ENCODE data around the gene C3orf22.
A peak's percentile ranks its signal among the peaks of the same experiment; 100 is the strongest.
"Not testable (repeated sequence)": the region's sequence is repeated elsewhere in the genome, so short reads cannot be mapped to it uniquely, and the experiment has no call there.

C3orf22 gene, protein sequence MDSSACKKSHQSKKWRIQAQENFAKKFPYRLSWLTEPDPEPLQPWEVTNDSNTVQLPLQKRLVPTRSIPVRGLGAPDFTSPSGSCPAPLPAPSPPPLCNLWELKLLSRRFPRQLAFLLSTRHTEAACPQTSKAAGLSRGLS

GRCh38 chr3:126558336-126559071 is at the start of gene C3orf22:
C3orf22 (minus strand) TSS chr3:126558932; CDS start chr3:126553390, 5,542 bp downstream.
- no peak for DNase-seq

GRCh38 chr3:126607214-126607908 is 48.6 kb upstream of the C3orf22 start:
- DNase-seq: peak; percentile 26

DNA sequence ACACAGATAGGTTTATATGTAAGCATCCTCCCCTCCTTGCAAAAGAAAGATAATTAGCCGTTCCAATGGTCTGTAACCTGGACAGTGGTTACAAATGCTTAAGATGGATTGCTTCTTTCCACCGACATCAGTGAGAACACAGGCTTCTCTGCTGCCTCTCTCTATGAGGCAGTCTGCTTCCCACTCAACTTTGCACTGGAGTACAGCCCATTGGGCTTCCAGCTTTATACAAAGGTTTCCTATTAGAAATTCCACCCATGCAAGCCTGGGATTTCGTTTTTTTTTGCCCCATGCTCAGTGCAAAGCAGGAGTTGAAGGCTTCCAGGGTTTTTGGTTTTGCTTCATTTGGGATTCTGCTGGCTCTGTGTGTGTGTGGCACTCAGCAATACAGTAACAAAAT is 47.3 kb upstream of the C3orf22 start:
- no peak for DNase-seq

- no peak for DNase-seq
Measured at GRCh38 chr3:126604691-126605090, 46.0 kb upstream of the C3orf22 start.

- no peak for DNase-seq
Measured at GRCh38 chr3:126599101-126599500, 40.4 kb upstream of the C3orf22 start.

GRCh38 chr3:126595479-126595878 is 36.7 kb upstream of the C3orf22 start:
- not testable (repeated sequence) for DNase-seq

DNA sequence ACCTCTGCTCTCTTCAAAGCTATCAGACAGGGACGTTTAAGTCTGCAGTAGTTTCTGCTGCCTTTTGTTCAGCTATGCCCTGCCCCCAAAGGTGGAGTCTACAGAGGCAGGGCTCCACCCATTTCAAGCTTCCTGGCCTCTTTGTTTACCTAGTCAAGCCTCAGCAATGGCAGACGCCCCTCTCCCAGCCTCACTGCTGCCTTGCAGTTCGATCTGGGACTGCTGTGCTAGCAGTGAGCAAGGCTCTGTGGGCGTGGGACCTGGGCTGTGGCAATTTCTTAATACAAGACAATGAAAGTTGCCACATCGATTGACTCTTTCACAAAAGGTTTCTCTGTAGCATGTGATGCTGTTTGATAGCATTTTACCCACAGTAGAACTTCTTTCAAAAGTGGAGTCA is 32.8 kb upstream of the C3orf22 start:
- not testable (repeated sequence) for DNase-seq

- DNase-seq: no peak
Measured at GRCh38 chr3:126582311-126582710, 23.6 kb upstream of the C3orf22 start.

- DNase-seq: no peak
Measured at GRCh38 chr3:126581569-126581968, 22.8 kb upstream of the C3orf22 start.

GRCh38 chr3:126580746-126581145 is 22.0 kb upstream of the C3orf22 start:
- no peak for DNase-seq

DNA sequence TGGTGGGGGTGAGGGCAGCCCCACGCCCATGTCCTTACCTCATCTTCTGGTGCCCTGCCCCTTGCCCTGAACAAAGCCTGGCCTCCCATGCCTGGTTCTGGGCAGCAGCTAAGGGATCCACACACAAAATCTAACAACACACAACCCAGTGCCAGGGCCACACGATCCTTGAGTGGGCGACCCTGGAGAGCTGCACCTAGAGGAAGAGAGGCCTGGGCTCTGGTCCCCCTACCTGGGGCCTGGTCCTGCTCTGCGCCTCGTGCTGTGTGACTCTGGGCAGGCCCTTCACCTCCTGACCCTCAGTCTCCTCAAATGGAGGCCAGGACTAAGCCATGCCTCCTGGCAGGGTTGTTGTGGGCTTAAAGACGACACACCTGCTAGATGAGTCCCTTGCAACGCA is 20.0 kb upstream of the C3orf22 start:
- no peak for DNase-seq

- DNase-seq: no peak
Measured at GRCh38 chr3:126577261-126577660, 18.5 kb upstream of the C3orf22 start.

GRCh38 chr3:126573492-126574117 is 14.9 kb upstream of the C3orf22 start:
- no peak for DNase-seq

- DNase-seq: no peak
Measured at GRCh38 chr3:126571078-126571477, 12.3 kb upstream of the C3orf22 start.

DNA sequence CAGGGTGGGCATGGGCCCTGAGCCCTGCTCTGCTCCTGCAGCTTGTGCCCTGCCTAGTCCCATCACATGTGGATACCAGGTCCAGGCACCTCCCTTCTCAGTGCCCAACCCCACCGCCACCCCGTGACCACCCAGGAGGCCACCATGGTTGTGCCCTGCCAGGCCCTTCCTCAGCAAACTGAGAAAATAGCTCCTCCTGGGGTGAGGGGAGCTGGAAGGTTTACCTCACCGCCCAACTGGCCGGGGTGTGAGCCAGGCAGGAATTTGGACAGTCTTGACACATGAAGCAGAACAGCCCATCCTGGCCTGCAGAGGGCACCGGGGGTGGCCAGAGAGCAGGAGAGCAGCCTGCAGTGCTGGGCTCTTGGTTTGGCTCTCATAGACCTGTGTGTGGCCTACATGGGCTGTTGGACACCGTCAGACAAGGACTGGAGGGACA is 11.4 kb upstream of the C3orf22 start:
- DNase-seq: no peak

DNA sequence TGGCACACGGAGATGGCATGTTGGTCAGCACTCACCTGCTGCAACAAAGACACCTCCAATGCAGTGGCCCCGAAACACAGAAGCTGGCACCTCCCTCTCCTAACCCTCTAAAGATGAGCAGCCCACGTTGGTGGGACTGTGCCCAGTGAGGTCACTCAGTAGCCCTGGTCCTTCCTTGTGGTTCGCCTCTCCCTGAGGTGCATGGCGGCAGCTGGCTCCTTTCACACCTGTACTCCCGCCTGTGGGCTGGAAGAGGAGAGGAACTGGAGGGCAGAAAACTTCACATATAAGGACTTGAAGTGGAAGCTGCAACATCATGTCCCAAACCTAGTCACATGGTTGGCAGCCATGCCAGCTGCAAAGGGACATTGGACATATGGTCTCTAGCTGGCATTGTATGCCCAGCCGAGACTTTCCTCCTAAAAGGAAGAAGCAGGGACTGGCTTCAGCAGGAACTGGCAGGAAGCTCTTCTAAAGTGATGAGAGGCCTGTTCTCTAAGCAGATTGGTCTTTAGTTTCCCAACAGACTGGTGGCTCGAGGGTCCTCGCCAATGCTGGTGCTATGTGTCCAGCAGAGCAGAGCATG is 10.8 kb upstream of the C3orf22 start:
- no peak for DNase-seq

DNA sequence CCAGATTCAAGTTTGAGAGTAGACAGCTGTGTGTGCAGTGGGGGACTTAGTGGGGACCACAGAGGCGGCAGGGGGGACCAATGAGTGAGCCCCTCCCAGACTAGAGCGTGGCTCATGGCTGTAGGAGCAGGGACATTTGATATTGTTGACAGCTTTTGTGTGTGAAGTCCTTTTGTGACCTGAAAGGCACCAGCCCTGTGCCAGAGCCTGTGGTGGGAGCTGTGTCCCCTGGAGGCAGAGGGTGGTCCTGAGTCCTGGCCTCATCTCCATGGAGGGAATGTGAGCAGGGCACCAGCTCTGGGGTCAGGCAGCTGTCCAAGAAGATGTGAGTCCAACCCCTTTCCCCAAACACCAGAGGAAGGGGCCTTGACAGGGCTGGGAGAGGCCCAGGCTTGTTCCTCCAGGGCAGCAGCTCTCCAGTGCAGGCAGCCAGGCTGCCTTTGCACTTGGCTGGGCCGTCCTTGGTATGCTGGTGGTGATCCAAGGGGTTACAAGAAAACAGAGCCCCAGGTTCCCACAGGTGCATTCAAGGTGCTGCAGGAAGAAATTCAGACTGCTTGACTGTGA is 10.1 kb upstream of the C3orf22 start:
- no peak for DNase-seq

GRCh38 chr3:126567696-126568438 is 9.1 kb upstream of the C3orf22 start:
- DNase-seq: no peak

- no peak for DNase-seq
Measured at GRCh38 chr3:126562737-126563276, 4.1 kb upstream of the C3orf22 start.

GRCh38 chr3:126557761-126558160 is 971 bp downstream of the C3orf22 start:
- no peak for DNase-seq

DNA sequence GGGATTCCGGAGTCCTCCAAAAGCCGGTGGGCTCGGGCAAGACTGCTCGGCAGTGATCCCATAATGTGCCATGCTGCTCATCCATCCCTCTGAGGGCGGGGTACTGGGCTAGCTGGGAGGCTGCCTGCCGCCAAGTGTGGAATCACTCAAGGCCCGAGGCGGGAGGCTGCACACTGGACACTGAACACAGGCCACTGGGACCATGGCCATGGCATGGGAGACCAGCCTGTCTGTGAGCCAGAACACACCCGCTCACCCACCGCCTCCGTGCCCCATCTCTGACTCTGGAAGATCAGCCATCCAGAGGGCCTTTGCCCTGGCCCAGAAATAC is 1.4 kb downstream of the C3orf22 start:
- no peak for DNase-seq
